Measurements from ENCODE around the gene LMO7.

The LMO7 gene

GRCh38 chr13:75703769-75704168 is 67.6 kb downstream of the LMO7 start:
- Histone ChIP-seq H3K79me2 (ENCODE audit: control insufficient read depth, insufficient read depth, low read length, poor library complexity) (no peaks in the 10 kb centered on the region), H3K4ac (ENCODE audit: low read depth, low read length) (no peak overlapping the region), H3K4me3 (ENCODE audit: low read depth, low read length) (no peak overlapping the region), H3K9me3 (ENCODE audit: insufficient read depth, low read depth, low read length) (no peaks in the 10 kb centered on the region), H3K27ac (ENCODE audit: low read depth, low read length) (no peak overlapping the region), H4K12ac (ENCODE audit: low read depth, low read length) (no peak overlapping the region), H2AK5ac (ENCODE audit: low read length) (no peak overlapping the region), H3K23ac (ENCODE audit: low read length) (no peak overlapping the region), H2BK120ac (ENCODE audit: insufficient read depth, low read length, poor library complexity) (no peak overlapping the region), H3K36me3 (ENCODE audit: control insufficient read depth in 1 of 2, insufficient read depth in 2 of 2, low read length in 2 of 2) (no peaks in the 10 kb centered on the region), H3K18ac (ENCODE audit: low read length) (no peak overlapping the region), H4K91ac (ENCODE audit: low read depth, low read length) (no peak overlapping the region), H2BK5ac (ENCODE audit: low read depth, low read length, poor library complexity) (no peak overlapping the region), H3K14ac (ENCODE audit: low read length) (no peak overlapping the region), H3K9ac (ENCODE audit: low read length) (no peak overlapping the region), H3K4me2 (ENCODE audit: low read length) (no peak overlapping the region), H3K4me1 (ENCODE audit: control insufficient read depth in 1 of 2, insufficient read depth in 2 of 2, low read length in 2 of 2) (peaks cover 0 to 5% of the 10 kb centered on the region in 2 experiments), H2AFZ (ENCODE audit: insufficient read depth, low read length, poor library complexity) (no peak overlapping the region), H2BK12ac (ENCODE audit: low read length) (no peak overlapping the region), H3K79me1 (ENCODE audit: low read length) (no peaks in the 10 kb centered on the region), H3K27me3 (ENCODE audit: insufficient read depth, low read length) (no peaks in the 10 kb centered on the region), H4K8ac (ENCODE audit: low read depth, low read length) (no peak overlapping the region)
- no peak for DNase-seq
- WGBS (ENCODE audit: extremely low coverage, insufficient coverage, insufficient read length) = no CpG with 5 or more reads among the region's 2 CpGs

GRCh38 chr13:75704194-75704926 is 68.2 kb downstream of the LMO7 start:
- H2BK120ac ChIP-seq (ENCODE audit: insufficient read depth, low read length, poor library complexity) = no peak overlapping the region
- no peaks in the 10 kb centered on the region for H3K27me3 ChIP-seq (ENCODE audit: insufficient read depth, low read length)
- H3K23ac ChIP-seq (ENCODE audit: low read length) = no peak overlapping the region
- no peaks in the 10 kb centered on the region for H3K9me3 ChIP-seq (ENCODE audit: insufficient read depth, low read depth, low read length)
- H3K4ac ChIP-seq (ENCODE audit: low read depth, low read length) = no peak overlapping the region
- H3K4me1 ChIP-seq (ENCODE audit: control insufficient read depth in 1 of 2, insufficient read depth in 2 of 2, low read length in 2 of 2) = peaks cover 0 to 5% of the 10 kb centered on the region in 2 experiments
- no peak overlapping the region for H3K4me3 ChIP-seq (ENCODE audit: low read depth, low read length)
- H3K9ac ChIP-seq (ENCODE audit: low read length) = no peak overlapping the region
- no peaks in the 10 kb centered on the region for H3K36me3 ChIP-seq (ENCODE audit: control insufficient read depth in 1 of 2, insufficient read depth in 2 of 2, low read length in 2 of 2)
- no peak overlapping the region for H2BK5ac ChIP-seq (ENCODE audit: low read depth, low read length, poor library complexity)
- no peaks in the 10 kb centered on the region for H3K79me2 ChIP-seq (ENCODE audit: control insufficient read depth, insufficient read depth, low read length, poor library complexity)
- H3K18ac ChIP-seq (ENCODE audit: low read length) = no peak overlapping the region
- H4K12ac ChIP-seq (ENCODE audit: low read depth, low read length) = no peak overlapping the region
- WGBS (ENCODE audit: extremely low coverage, insufficient coverage, insufficient read length) = no CpG with 5 or more reads among the region's 7 CpGs
- no peak overlapping the region for H4K91ac ChIP-seq (ENCODE audit: low read depth, low read length)
- H2BK12ac ChIP-seq (ENCODE audit: low read length) = no peak overlapping the region
- H3K14ac ChIP-seq (ENCODE audit: low read length) = no peak overlapping the region
- no peak overlapping the region for H3K4me2 ChIP-seq (ENCODE audit: low read length)
- peak in 1 of 2 donors; percentile 23 for DNase-seq
- H3K79me1 ChIP-seq (ENCODE audit: low read length) = no peaks in the 10 kb centered on the region
- no peak overlapping the region for H2AK5ac ChIP-seq (ENCODE audit: low read length)
- no peak overlapping the region for H4K8ac ChIP-seq (ENCODE audit: low read depth, low read length)
- H2AFZ ChIP-seq (ENCODE audit: insufficient read depth, low read length, poor library complexity) = no peak overlapping the region
- no peak overlapping the region for H3K27ac ChIP-seq (ENCODE audit: low read depth, low read length)

GRCh38 chr13:75704927-75705288 is 68.8 kb downstream of the LMO7 start:
- Histone ChIP-seq H3K4me2 (ENCODE audit: low read length) (no peak overlapping the region), H3K14ac (ENCODE audit: low read length) (no peak overlapping the region), H3K4ac (ENCODE audit: low read depth, low read length) (no peak overlapping the region), H3K4me3 (ENCODE audit: low read depth, low read length) (no peak overlapping the region), H4K91ac (ENCODE audit: low read depth, low read length) (no peak overlapping the region), H3K9me3 (ENCODE audit: insufficient read depth, low read depth, low read length) (no peaks in the 10 kb centered on the region), H3K23ac (ENCODE audit: low read length) (no peak overlapping the region), H2BK120ac (ENCODE audit: insufficient read depth, low read length, poor library complexity) (no peak overlapping the region), H3K18ac (ENCODE audit: low read length) (no peak overlapping the region), H3K27me3 (ENCODE audit: insufficient read depth, low read length) (no peaks in the 10 kb centered on the region), H2AFZ (ENCODE audit: insufficient read depth, low read length, poor library complexity) (no peak overlapping the region), H2BK5ac (ENCODE audit: low read depth, low read length, poor library complexity) (no peak overlapping the region), H3K79me1 (ENCODE audit: low read length) (no peaks in the 10 kb centered on the region), H4K8ac (ENCODE audit: low read depth, low read length) (no peak overlapping the region), H3K36me3 (ENCODE audit: control insufficient read depth in 1 of 2, insufficient read depth in 2 of 2, low read length in 2 of 2) (no peaks in the 10 kb centered on the region), H2BK12ac (ENCODE audit: low read length) (no peak overlapping the region), H4K12ac (ENCODE audit: low read depth, low read length) (no peak overlapping the region), H3K4me1 (ENCODE audit: control insufficient read depth in 1 of 2, insufficient read depth in 2 of 2, low read length in 2 of 2) (peaks cover 0 to 5% of the 10 kb centered on the region in 2 experiments), H3K27ac (ENCODE audit: low read depth, low read length) (no peak overlapping the region), H2AK5ac (ENCODE audit: low read length) (no peak overlapping the region), H3K9ac (ENCODE audit: low read length) (no peak overlapping the region), H3K79me2 (ENCODE audit: control insufficient read depth, insufficient read depth, low read length, poor library complexity) (no peaks in the 10 kb centered on the region)
- peak; percentile 92 to 96 for DNase-seq
- no CpG with 5 or more reads among the region's 10 CpGs for WGBS (ENCODE audit: extremely low coverage, insufficient coverage, insufficient read length)

DNA sequence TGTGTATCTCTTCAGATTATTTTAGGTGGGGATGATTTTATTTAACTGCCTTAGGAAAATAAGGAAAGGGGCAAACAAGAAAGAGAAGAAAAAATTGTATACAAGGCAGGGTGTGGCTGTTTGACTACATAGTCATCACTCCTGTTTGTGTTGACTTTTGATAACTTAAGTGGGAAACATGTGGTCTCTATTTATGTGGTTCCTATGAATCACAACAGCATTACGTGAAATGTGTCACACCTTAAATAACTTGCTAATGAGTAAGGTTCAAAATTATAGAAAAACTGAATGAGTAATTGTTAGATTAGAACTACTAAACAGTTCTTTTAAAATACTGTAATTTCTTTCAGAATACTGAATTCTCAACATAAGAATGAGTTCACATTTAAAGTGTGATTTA is 69.3 kb downstream of the LMO7 start:
- Histone ChIP-seq H3K27ac (ENCODE audit: low read depth, low read length) (no peak overlapping the region), H3K4me3 (ENCODE audit: low read depth, low read length) (no peak overlapping the region), H3K4me2 (ENCODE audit: low read length) (no peak overlapping the region), H2AK5ac (ENCODE audit: low read length) (no peak overlapping the region), H3K36me3 (ENCODE audit: control insufficient read depth in 1 of 2, insufficient read depth in 2 of 2, low read length in 2 of 2) (no peaks in the 10 kb centered on the region), H3K23ac (ENCODE audit: low read length) (no peak overlapping the region), H2BK12ac (ENCODE audit: low read length) (no peak overlapping the region), H4K12ac (ENCODE audit: low read depth, low read length) (no peak overlapping the region), H2BK5ac (ENCODE audit: low read depth, low read length, poor library complexity) (no peak overlapping the region), H3K9ac (ENCODE audit: low read length) (no peak overlapping the region), H3K9me3 (ENCODE audit: insufficient read depth, low read depth, low read length) (no peaks in the 10 kb centered on the region), H3K79me2 (ENCODE audit: control insufficient read depth, insufficient read depth, low read length, poor library complexity) (no peaks in the 10 kb centered on the region), H3K4me1 (ENCODE audit: control insufficient read depth in 1 of 2, insufficient read depth in 2 of 2, low read length in 2 of 2) (peaks cover 0 to 5% of the 10 kb centered on the region in 2 experiments), H3K27me3 (ENCODE audit: insufficient read depth, low read length) (no peaks in the 10 kb centered on the region), H3K4ac (ENCODE audit: low read depth, low read length) (no peak overlapping the region), H4K8ac (ENCODE audit: low read depth, low read length) (no peak overlapping the region), H2BK120ac (ENCODE audit: insufficient read depth, low read length, poor library complexity) (no peak overlapping the region), H3K18ac (ENCODE audit: low read length) (no peak overlapping the region), H3K79me1 (ENCODE audit: low read length) (no peaks in the 10 kb centered on the region), H2AFZ (ENCODE audit: insufficient read depth, low read length, poor library complexity) (no peak overlapping the region), H3K14ac (ENCODE audit: low read length) (no peak overlapping the region), H4K91ac (ENCODE audit: low read depth, low read length) (no peak overlapping the region)
- WGBS (ENCODE audit: extremely low coverage, insufficient coverage, insufficient read length) = no CpG with 5 or more reads among the region's 1 CpG
- peak; percentile 44 to 81 for DNase-seq

Data from trophoblast cell (in vitro differentiated cells and primary cell).